Measurements from ENCODE around the gene LMX1A. TPM values are rescaled to one million over a fixed set of nuclear protein-coding genes. Genes with fewer than 3 reads are reported as not detected.
A peak's percentile ranks its signal among the peaks of the same experiment; 100 is the strongest.

Gene LMX1A
- total and polyA plus RNA-seq, 9 of the 15 experiments (the other 6 are each of a cell fraction or from before 2014, with no cell fraction given), result not detected

GRCh38 chr1:165339164-165339563, 17.4 kb downstream of the LMX1A start:
- 3% methylated on average over 5 of the region's 5 CpGs for WGBS (ENCODE audit: insufficient coverage, low coverage, missing lambda C conversion rate)
- Histone ChIP-seq H3K9ac (ENCODE audit: insufficient read depth in 1 of 2, low read depth in 2 of 2, low read length in 2 of 2) (no peak overlapping the region), H3K4me1 (replicated peaks in 1 of 2; ENCODE audit: control insufficient read depth in 2 of 2, insufficient read depth in 2 of 2, low read length in 2 of 2) (no peaks in the 10 kb centered on the region), H3K79me2 (ENCODE audit: control insufficient read depth, insufficient read depth, low read length) (no peaks in the 10 kb centered on the region), H3K9me3 (replicated peaks; ENCODE audit: control insufficient read depth, insufficient read depth, low read depth, low read length) (no peaks in the 10 kb centered on the region), H3K9me1 (ENCODE audit: control insufficient read depth, insufficient read depth, low read length) (no peaks in the 10 kb centered on the region), H4K20me1 (replicated peaks; ENCODE audit: control insufficient read depth, insufficient read depth, low read length) (no peaks in the 10 kb centered on the region), H3K36me3 (ENCODE audit: control insufficient read depth, insufficient read depth, low read length) (no peaks in the 10 kb centered on the region), H3K4me3 (no peak overlapping the region), H3K27ac (ENCODE audit: extremely low read depth, low read depth, low read length) (no peak overlapping the region), H2AFZ (ENCODE audit: low read depth, low read length) (no peak overlapping the region), H3K27me3 (ENCODE audit: control insufficient read depth in 2 of 2, insufficient read depth in 2 of 2, low read length in 2 of 2) (no peaks in the 10 kb centered on the region), H3K4me2 (ENCODE audit: insufficient read depth, low read length) (no peak overlapping the region)
- intact Hi-C loops (cut with micrococcal nuclease) (no loop called here), in situ Hi-C loops (cut with MboI) (no loop called here)
- peak; percentile 42 for FAIRE-seq
- CTCF ChIA-PET (ENCODE audit: low intra/inter-chr PET ratio), result no interaction called here
- no peak for DNase-seq (ENCODE audit: extremely low read depth in 1 of 4, low spot score in 3 of 4)
- no peak for ATAC-seq
- no TSS peak for BruUV-seq (replicated peaks)
- POLR2A ChIA-PET, result interaction anchor here (0.5 kb wide), 1 partner anchor 100 kb away, joined by 3 read pairs; no protein-coding TSS in a partner anchor
- TF ChIP-seq KAT7 (CRISPR knock-in tag; IDR thresholded peaks at IDR 0.05; ENCODE audit: borderline replicate concordance), result no peak
- TF ChIP-seq ZNF146 (CRISPR knock-in tag; IDR thresholded peaks at IDR 0.05; ENCODE audit: unreplicated experiment), result no peak
- no peak for TF ChIP-seq TEAD4 (IDR thresholded peaks at IDR 0.05; ENCODE audit: low read length)
- no peak for TF ChIP-seq TEAD4 (CRISPR knock-in tag; IDR thresholded peaks at IDR 0.05; ENCODE audit: borderline replicate concordance)
- no peak for TF ChIP-seq CTCF (IDR thresholded peaks at IDR 0.05 in 2 of 3, conservative IDR thresholded peaks at IDR 0.05 in 1 of 3; ENCODE audit: insufficient read depth in 2 of 3, low read depth in 1 of 3, low read length in 3 of 3)
- no peak for TF ChIP-seq ESRRA (IDR thresholded peaks at IDR 0.05; ENCODE audit: borderline replicate concordance, low read depth)
- TF ChIP-seq ZNF197 (CRISPR knock-in tag; IDR thresholded peaks at IDR 0.05; ENCODE audit: low read depth), result no peak
- TF ChIP-seq SFPQ (IDR thresholded peaks at IDR 0.05; ENCODE audit: low read depth, low read length), result no peak
- TF ChIP-seq VEZF1 (CRISPR knock-in tag; IDR thresholded peaks at IDR 0.05), result no peak
- TF ChIP-seq ZNF561 (CRISPR knock-in tag; conservative IDR thresholded peaks at IDR 0.05), result no peak
- TF ChIP-seq TCF7L2 (IDR thresholded peaks at IDR 0.05; ENCODE audit: low read depth, low read length), result no peak
- no peak for TF ChIP-seq ZNF785 (CRISPR knock-in tag; IDR thresholded peaks at IDR 0.05)
- no peak for TF ChIP-seq HNRNPUL1 (IDR thresholded peaks at IDR 0.05; ENCODE audit: low read length)
- no peak for TF ChIP-seq THAP7 (CRISPR knock-in tag; IDR thresholded peaks at IDR 0.05)
- TF ChIP-seq ZBTB49 (CRISPR knock-in tag; IDR thresholded peaks at IDR 0.05; ENCODE audit: borderline replicate concordance), result no peak
